IPS DF 4.7 (cell line): ENCODE data around the gene JAK3.
"Not testable (repeated sequence)": the region's sequence is repeated elsewhere in the genome, so short reads cannot be mapped to it uniquely, and the experiment has no call there.

Source experiments
- DNase-seq: peaks from one replicate; pipeline ENCODE4 v3.0.0-alpha.2; 2013; ENCODE audit warnings: low spot score; ENCODE audit errors: extremely low read depth

JAK3 gene

DNA sequence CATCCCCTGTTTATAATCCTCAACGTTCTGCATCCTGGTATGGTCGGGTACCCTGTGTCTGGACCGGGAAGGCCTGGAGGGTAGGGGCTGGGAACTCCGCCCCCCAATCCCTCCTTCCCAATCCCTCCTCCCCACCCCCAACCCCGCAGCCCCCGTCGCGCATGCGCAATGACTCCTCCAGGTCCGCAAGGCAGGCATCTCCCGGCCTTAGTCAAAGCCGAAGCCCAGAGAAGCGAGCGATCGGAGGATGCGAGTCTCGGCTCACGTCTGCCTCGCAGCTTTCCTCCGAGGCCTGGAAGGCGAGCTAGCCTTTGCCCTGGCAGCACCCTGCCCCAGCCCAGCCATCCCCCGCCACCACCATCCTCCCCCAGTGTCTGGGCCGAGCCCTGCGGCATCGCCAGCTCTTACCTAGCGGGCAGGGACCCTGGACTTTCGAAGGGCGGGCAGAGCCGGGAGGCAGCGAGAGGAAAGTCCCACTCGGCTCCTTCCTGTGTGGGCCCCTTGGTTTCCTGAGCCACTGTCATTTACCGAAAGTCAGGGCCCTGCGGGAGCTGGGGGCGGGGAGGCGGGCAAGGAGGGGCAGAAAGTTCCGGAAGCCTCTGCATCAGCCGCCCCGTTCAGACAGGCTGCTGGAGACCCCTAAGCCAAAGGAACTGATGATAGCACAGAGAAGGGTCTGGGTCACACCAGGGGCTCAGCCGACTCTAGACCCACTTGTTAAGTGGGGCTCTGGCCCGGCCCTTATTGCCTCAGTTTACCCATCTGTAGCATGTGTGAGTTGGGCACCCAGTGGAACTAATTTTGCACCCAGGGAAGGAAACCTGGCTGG is at the start of gene JAK3:
JAK3 (minus strand) TSS at position 445 of the 829 bp plus-strand sequence. CDS start 3,565 bp downstream, outside the sequence.
- DNase-seq: no peak

GRCh38 chr19:17893766-17894165 is 46.0 kb upstream of the JAK3 start:
- DNase-seq: no peak

GRCh38 chr19:17889609-17890214 is 41.9 kb upstream of the JAK3 start:
- DNase-seq: no peak

GRCh38 chr19:17888260-17888659 is 40.5 kb upstream of the JAK3 start:
- no peak for DNase-seq

DNA sequence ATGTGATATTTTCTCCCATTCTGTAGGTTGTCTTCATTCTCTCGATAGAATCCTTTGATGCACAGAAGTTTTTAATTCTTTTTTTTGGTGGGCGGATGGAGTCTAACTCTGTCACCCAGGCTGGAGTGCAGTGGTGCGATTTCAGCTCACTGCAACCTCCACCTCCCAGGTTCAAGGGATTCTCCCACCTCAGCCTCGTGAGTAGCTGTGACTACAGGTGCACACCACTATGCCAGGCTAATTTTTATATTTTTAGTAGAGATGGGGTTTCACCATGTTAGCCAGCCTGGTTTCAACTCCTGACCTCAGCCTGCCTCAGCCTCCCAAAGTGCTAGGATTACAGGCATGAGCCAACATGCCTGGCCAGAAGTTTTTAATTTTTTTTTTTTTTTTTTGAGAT is 39.4 kb upstream of the JAK3 start:
- DNase-seq: not testable (repeated sequence)

GRCh38 chr19:17886515-17886914 is 38.7 kb upstream of the JAK3 start:
- no peak for DNase-seq

DNA sequence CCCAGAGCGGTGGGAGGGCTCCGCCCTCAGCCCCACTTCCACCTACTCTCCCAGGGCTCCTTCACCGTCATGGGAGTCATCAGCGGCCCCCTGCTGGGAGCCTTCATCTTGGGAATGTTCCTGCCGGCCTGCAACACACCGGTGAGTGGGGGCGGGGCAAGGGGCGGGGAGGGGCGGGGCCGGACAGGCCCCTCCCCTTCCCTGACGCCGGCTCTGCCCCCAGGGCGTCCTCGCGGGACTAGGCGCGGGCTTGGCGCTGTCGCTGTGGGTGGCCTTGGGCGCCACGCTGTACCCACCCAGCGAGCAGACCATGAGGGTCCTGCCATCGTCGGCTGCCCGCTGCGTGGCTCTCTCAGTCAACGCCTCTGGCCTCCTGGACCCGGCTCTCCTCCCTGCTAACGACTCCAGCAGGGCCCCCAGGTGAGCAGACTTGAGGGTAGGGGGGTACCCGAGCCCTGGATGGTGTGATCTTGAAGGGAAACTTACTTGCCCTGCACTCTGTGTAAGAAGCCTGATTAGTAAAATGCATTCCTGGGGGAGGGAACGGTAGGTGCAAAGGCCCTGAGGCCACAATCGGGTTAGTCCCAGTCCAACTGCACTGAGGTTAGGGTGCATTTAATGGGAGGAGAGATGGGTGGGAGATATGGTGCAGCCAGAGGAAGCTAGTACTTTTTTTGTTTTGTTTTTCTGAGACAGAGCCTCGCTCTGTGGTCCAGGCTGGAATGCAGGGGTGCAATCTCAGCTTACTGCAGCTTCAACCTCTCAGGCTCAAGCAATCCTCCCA is 36.0 kb upstream of the JAK3 start:
- DNase-seq: no peak

- no peak for DNase-seq
Measured at GRCh38 chr19:17881701-17882100, 33.9 kb upstream of the JAK3 start.

DNA sequence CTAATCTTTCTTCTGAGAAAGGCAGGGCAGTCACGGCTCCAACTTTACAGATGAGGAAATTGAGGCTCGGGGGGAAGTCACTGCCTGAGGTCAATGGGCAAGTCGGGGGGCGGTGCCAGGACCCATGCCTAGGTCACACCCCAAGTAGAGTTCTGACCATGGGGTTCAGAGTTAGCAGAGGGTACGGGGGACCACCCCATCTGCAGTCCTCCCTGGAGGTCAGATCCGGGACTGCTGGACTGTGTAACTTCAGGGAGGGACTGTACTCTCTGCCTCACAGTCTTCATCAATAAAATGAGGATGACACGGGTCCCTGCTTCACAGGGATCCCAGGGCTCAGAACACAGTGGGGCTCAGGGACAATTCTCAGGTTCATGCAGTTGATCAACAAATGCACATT is 31.7 kb upstream of the JAK3 start:
- DNase-seq: no peak

DNA sequence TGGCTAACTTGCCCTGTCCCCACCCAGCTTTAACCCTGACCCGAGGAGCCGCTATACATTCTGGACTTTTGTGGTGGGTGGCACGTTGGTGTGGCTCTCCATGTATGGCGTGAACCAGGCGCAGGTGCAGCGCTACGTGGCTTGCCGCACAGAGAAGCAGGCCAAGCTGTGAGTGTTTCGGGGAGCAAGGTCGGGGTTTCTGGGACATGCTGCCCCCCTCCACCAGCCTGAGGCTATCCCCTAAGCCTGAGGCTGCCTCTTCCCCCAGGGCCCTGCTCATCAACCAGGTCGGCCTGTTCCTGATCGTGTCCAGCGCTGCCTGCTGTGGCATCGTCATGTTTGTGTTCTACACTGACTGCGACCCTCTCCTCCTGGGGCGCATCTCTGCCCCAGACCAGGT is 29.9 kb upstream of the JAK3 start:
- no peak for DNase-seq

GRCh38 chr19:17874758-17875135 is 27.0 kb upstream of the JAK3 start:
- DNase-seq: no peak

GRCh38 chr19:17873786-17874757 is 26.3 kb upstream of the JAK3 start:
- no peak for DNase-seq

DNA sequence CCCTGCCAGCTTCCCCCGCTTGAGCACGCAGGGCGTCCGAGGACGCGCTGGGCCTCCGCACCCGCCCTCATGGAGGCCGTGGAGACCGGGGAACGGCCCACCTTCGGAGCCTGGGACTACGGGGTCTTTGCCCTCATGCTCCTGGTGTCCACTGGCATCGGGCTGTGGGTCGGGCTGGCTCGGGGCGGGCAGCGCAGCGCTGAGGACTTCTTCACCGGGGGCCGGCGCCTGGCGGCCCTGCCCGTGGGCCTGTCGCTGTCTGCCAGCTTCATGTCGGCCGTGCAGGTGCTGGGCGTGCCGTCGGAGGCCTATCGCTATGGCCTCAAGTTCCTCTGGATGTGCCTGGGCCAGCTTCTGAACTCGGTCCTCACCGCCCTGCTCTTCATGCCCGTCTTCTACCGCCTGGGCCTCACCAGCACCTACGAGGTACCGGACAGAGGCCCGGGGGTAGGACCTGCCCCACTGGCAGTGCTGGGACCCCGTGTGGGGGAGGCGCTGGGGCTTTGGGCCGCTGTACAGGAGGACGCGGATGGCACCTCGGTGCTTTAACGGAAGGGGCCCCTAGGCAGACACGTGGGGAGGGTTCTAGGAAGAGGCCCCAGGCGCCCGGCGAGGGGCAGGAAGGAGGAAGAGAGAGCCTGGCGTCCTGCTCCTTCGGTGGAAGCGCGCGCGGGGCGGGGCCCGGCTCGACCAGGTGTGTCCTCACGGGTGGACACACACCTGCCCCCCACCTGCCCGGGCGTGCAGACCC is 24.6 kb upstream of the JAK3 start:
- DNase-seq: no peak

- DNase-seq: no peak
Measured at GRCh38 chr19:17871878-17872250, 24.1 kb upstream of the JAK3 start, which contains the start of gene SLC5A5. SLC5A5 (plus strand) TSS chr19:17871945; CDS start chr19:17872320, 375 bp downstream.

GRCh38 chr19:17871032-17871877 is 23.5 kb upstream of the JAK3 start:
- DNase-seq: no peak

DNA sequence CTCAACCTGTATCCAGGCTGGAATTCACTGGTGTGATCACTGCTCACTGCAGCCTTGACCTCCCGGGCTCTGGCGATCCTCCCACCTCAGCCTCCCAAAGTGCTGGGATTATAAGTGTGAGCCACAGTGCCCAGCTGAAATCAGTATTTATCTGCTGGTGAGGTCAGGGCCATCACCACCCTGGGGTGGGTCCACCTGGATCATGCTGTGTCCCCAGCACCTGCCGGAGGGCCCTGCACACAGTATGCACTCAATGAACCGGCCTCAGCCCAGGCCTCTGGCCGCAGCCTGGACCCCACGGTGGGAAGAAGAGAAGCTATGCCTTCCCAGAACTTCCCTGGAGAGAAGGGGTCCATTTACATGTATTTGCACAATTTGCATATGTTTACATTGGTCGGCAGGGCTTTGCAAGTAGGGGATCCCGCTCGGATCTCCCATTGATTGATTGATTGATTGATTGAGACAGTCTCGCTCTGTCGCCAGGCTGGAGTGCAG is 21.4 kb upstream of the JAK3 start:
- DNase-seq: no peak

DNA sequence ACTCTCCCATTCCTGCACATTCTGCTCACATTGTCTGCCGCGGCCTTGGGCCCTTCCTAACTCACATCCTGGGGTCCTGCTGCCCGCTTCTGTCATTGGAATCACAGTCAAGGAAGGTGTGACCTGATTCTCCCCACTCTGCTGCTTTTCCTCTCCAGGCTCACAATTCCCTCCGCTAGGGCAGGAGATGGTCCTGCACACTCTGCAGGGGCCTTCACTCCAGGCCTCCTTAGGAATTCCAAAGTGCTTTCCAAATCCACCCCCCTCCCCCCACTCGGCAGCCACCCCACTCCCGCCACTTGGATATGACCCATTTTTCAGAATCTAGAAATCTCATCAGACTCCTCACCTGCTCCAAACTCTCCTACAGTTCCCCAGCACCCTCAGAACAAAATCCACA is 20.9 kb upstream of the JAK3 start:
- no peak for DNase-seq

- DNase-seq: no peak
Measured at GRCh38 chr19:17866964-17867486, 19.2 kb upstream of the JAK3 start.
